Lung (tissue), 12 donors: Measurements from ENCODE around the gene CACNB4. TPM values are rescaled to one million over a fixed set of nuclear protein-coding genes. Genes with fewer than 3 reads are reported as not detected.
"Not testable (repeated sequence)": the region's sequence is repeated elsewhere in the genome, so short reads cannot be mapped to it uniquely, and the experiment has no call there.

Experiments
- ATAC-seq: fragments of 200-7000 bp; cut with Tn5 transposase; one replicate; pipeline ENCODE4 v1.9.1; 2020; ENCODE audit warnings: moderate number of reproducible peaks; ENCODE audit not compliant: insufficient read depth, low FRiP score
- DNase-seq, 3 donors: peaks; one replicate each; pipeline ENCODE4 v3.0.0-alpha.2; 2013 to 2017
- H3K27ac ChIP-seq, 2 donors: one replicate each; pipeline ENCODE4 v1.5.1; 2013; ENCODE audit warnings: mild to moderate bottlenecking in 2 of 2, moderate library complexity in 2 of 2, control low read depth in 1 of 2, inconsistent platforms in 1 of 2, low read depth in 1 of 2, low read length in 1 of 2
- H3K27me3 ChIP-seq, 3 donors: one replicate each; pipeline ENCODE4 v1.5.1; 2013; ENCODE audit warnings: low read length in 2 of 3; ENCODE audit not compliant: control insufficient read depth in 3 of 3, insufficient read depth in 3 of 3
- H3K36me3 ChIP-seq, 4 donors: one replicate each; pipeline ENCODE4 v1.5.1; 2013; ENCODE audit warnings: low read length in 4 of 4, mild to moderate bottlenecking in 1 of 4, moderate library complexity in 1 of 4; ENCODE audit not compliant: control insufficient read depth in 4 of 4, insufficient read depth in 4 of 4
- H3K4me1 ChIP-seq, 5 donors: one replicate each; pipeline ENCODE4 v1.5.1; 2013; ENCODE audit warnings: low read length in 5 of 5, mild to moderate bottlenecking in 2 of 5, moderate library complexity in 1 of 5; ENCODE audit not compliant: control insufficient read depth in 5 of 5, insufficient read depth in 5 of 5
- H3K4me3 ChIP-seq: one replicate; pipeline ENCODE4 v1.5.1; 2013; ENCODE audit warnings: mild to moderate bottlenecking, control low read depth, moderate library complexity
- H3K9ac ChIP-seq, 2 donors: one replicate each; pipeline ENCODE4 v1.5.1; 2013; ENCODE audit warnings: low read length in 2 of 2, control low read depth in 1 of 2; ENCODE audit not compliant: insufficient read depth in 1 of 2
- H3K9me3 ChIP-seq, 4 donors: one replicate each; pipeline ENCODE4 v1.5.1; 2013; ENCODE audit warnings: low read length in 3 of 4, mild to moderate bottlenecking in 1 of 4, moderate library complexity in 1 of 4; ENCODE audit not compliant: control insufficient read depth in 4 of 4, insufficient read depth in 3 of 4
- CTCF ChIP-seq: IDR thresholded peaks from 2 replicates; pipeline ENCODE4 v1.5.1; 2012; ENCODE audit warnings: mild to moderate bottlenecking; ENCODE audit errors: control extremely low read depth, extremely low read depth
- WGBS, 2 donors: extraction: QIAGEN DNeasy Blood & Tissue Kit; methylation state at CpG; one replicate each; pipeline ENCODE4 v1.1.7; 2013; 5-methylcytosine and 5-hydroxymethylcytosine counted together
- polyA plus RNA-seq, 2 donors: library from polyadenylated mRNA; stranded (reverse); fragments of 200-250 nt; gene quantifications; one replicate each; pipeline ENCODE4 v1.2.1, GENCODE V29; 2013
- total RNA-seq, 2 donors: library from RNA; depleted of rRNA in 1 of 2; stranded (reverse); fragments of >200 nt in 1 of 2; gene quantifications; one replicate each; pipeline ENCODE4 v1.2.1, GENCODE V29; 2014 to 2021
- donor health status: control.
- donor health status: control.
- donor health status: Bipolar disorder and iron deficiency.
- donor health status: healthy.
- donor health status: DM: yes; HTN: yes; CAD: no.

The CACNB4 gene
- total and polyA plus RNA-seq, 4 donors: 0.57 to 10.9 (median 5.5) TPM

- ATAC-seq (no peak), DNase-seq (no peak)
- H3K36me3 ChIP-seq: no peaks in the 10 kb centered on the region
- no peaks in the 10 kb centered on the region for H3K9me3 ChIP-seq
- H3K9ac ChIP-seq: no peak overlapping the region
- H3K27me3 ChIP-seq: no peaks in the 10 kb centered on the region
- no peak overlapping the region for H3K4me3 ChIP-seq
- TF ChIP-seq CTCF: no peak
- H3K4me1 ChIP-seq: peaks cover 0 to 3% (median 0%) of the 10 kb centered on the region in 5 donors
- H3K27ac ChIP-seq: no peak overlapping the region
- 78 to 88% methylated on average over 2 of the region's 2 CpGs for WGBS, 2 donors
Observed at GRCh38 chr2:152011724-152012123, 87.1 kb downstream of the CACNB4 start.

- ATAC-seq: no peak
Observed at GRCh38 chr2:152005607-152006006, 93.2 kb downstream of the CACNB4 start.

DNA sequence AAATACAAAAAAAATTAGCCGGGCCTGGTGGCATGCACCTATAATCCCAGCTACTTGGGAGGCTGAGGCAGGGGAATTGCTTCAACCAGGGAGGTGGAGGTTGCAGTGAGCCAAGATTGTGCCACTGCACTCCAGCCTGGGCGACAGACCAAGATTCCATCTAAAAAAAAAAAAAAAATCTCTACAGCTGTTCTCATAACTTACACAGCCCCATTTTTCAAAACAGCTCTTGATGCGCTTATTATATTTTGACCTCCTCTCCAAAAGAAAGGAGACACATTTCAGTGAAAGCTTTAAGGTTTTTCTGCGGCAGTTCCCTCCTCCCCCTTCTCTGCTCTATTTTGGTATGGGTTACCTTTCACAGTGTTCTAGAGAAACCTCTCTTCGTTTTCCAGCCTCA lies 95.6 kb downstream of the CACNB4 start:
- not testable (repeated sequence) for H3K36me3 ChIP-seq, DNase-seq, ATAC-seq, H3K4me3 ChIP-seq, H3K4me1 ChIP-seq, H3K27me3 ChIP-seq, H3K27ac ChIP-seq, H3K9me3 ChIP-seq, H3K9ac ChIP-seq
- 66 to 82% methylated on average over 5 of the region's 5 CpGs for WGBS, 2 donors

More at GRCh38 chr2:152005607-152006006, 93.2 kb downstream of the CACNB4 start:
- Histone ChIP-seq H3K9me3 (no peaks in the 10 kb centered on the region), H3K27ac (no peak overlapping the region), H3K36me3 (no peaks in the 10 kb centered on the region), H3K27me3 (no peaks in the 10 kb centered on the region), H3K9ac (no peak overlapping the region), H3K4me3 (no peak overlapping the region), H3K4me1 (peaks cover 0 to 4% (median 3%) of the 10 kb centered on the region in 5 donors)
- no peak for DNase-seq
- TF ChIP-seq CTCF: no peak
- 53 to 60% methylated on average over 4 of the region's 4 CpGs for WGBS, 2 donors

DNA sequence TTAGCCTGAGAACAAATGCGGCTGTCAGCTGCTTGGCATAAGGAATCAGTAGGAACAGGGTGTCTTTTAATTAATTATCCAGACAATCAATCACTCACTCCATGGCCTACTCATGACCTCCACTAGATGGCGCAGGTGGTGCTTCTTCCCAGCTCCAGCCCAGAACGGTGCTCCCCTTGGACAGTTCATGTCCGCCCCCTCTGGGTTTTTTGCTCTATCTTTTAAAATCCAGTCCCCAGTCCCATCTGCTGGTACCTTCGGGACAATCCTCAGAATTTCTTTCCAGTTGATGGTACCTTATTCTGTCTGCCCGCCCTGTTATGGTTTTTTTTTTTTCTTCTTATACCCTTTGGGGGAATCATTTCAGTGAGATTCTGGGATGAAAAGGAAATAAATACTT lies 99.8 kb downstream of the CACNB4 start:
- Histone ChIP-seq H3K36me3 (no peaks in the 10 kb centered on the region), H3K9ac (no peak overlapping the region), H3K27ac (no peak overlapping the region), H3K4me1 (peaks cover 0 to 4% (median 0%) of the 10 kb centered on the region in 5 donors), H3K9me3 (no peaks in the 10 kb centered on the region), H3K27me3 (no peaks in the 10 kb centered on the region), H3K4me3 (no peak overlapping the region)
- ATAC-seq (no peak), DNase-seq (peak in 1 of 3 donors; percentile 25)
- 40 to 44% methylated on average over 6 of the region's 6 CpGs for WGBS, 2 donors
- TF ChIP-seq CTCF: peak; percentile 40
